ENCODE results near the gene SDC3.
"Not testable (repeated sequence)": the region's sequence is repeated elsewhere in the genome, so short reads cannot be mapped to it uniquely, and the experiment has no call there.

The SDC3 gene

GRCh38 chr1:30872033-30872947, 36.3 kb downstream of the SDC3 start:
- no peak for DNase-seq

GRCh38 chr1:30871276-30871871, 37.2 kb downstream of the SDC3 start:
- no peak for DNase-seq

GRCh38 chr1:30870656-30871055, 37.9 kb downstream of the SDC3 start:
- DNase-seq, result no peak

GRCh38 chr1:30870035-30870434, 38.5 kb downstream of the SDC3 start:
- no peak for DNase-seq

- DNase-seq, result no peak
Observed at GRCh38 chr1:30868833-30869435, 39.6 kb downstream of the SDC3 start.

GRCh38 chr1:30868057-30868456, 40.5 kb downstream of the SDC3 start:
- DNase-seq, result not testable (repeated sequence)

- DNase-seq, result no peak
Observed at GRCh38 chr1:30867537-30867936, 41.0 kb downstream of the SDC3 start.

GRCh38 chr1:30866594-30866993, 42.0 kb downstream of the SDC3 start:
- DNase-seq, result no peak

- no peak for DNase-seq
Observed at GRCh38 chr1:30864681-30865080, 43.9 kb downstream of the SDC3 start.

GRCh38 chr1:30863858-30864604, 44.5 kb downstream of the SDC3 start:
- no peak for DNase-seq

- no peak for DNase-seq
Observed at GRCh38 chr1:30860320-30860652, 48.3 kb downstream of the SDC3 start.

- DNase-seq, result no peak
Observed at GRCh38 chr1:30857964-30858363, 50.6 kb downstream of the SDC3 start.

GRCh38 chr1:30857062-30857461, 51.5 kb downstream of the SDC3 start:
- no peak for DNase-seq

GRCh38 chr1:30856260-30856790, 52.2 kb downstream of the SDC3 start:
- DNase-seq, result no peak

GRCh38 chr1:30855686-30856259, 52.8 kb downstream of the SDC3 start:
- DNase-seq, result no peak

GRCh38 chr1:30853350-30853749, 55.2 kb downstream of the SDC3 start:
- DNase-seq, result no peak

- no peak for DNase-seq
Observed at GRCh38 chr1:30852026-30852425, 56.5 kb downstream of the SDC3 start.

GRCh38 chr1:30851286-30851685, 57.3 kb downstream of the SDC3 start:
- no peak for DNase-seq

GRCh38 chr1:30850607-30851006, 58.0 kb downstream of the SDC3 start:
- no peak for DNase-seq

- DNase-seq, result no peak
Observed at GRCh38 chr1:30848130-30848529, 60.4 kb downstream of the SDC3 start.

- DNase-seq, result no peak
Observed at GRCh38 chr1:30847358-30847972, 61.1 kb downstream of the SDC3 start.

GRCh38 chr1:30846587-30846986, 62.0 kb downstream of the SDC3 start:
- DNase-seq, result no peak

All from stimulated activated CD4-positive, alpha-beta T cell treated with anti-CD3 and anti-CD28 coated beads, Interleukin-2, amount 100 ng/mL, for 24 hours (primary cell).